DOHH2 (cell line): Measurements from ENCODE around the gene IQSEC3.
"Not testable (repeated sequence)": the region's sequence is repeated elsewhere in the genome, so short reads cannot be mapped to it uniquely, and the experiment has no call there.

Source experiments
- CTCF ChIP-seq: fragments of 200-600 bp; sonication (generic); IDR thresholded peaks from one replicate; pipeline ENCODE4 v1.5.1; 2014; ENCODE audit warnings: antibody characterized with exemption, mild to moderate bottlenecking, low read depth, low read length; ENCODE audit not compliant: poor library complexity, severe bottlenecking
- EZH2phosphoT487 ChIP-seq: fragments of 200-600 bp; sonication (generic); IDR thresholded peaks from 2 replicates; pipeline ENCODE4 v1.6.1; 2017; ENCODE audit warnings: borderline replicate concordance, mild to moderate bottlenecking, antibody characterized with exemption, low read length, moderate library complexity, mixed read lengths

- TF ChIP-seq CTCF, EZH2phosphoT487: not testable (repeated sequence)
These were observed 990 bp upstream of the IQSEC3 start for GRCh38 chr12:65491-66063.
